A172 (cell line): ENCODE measurements around the gene CDH4. TPM values are rescaled to one million over a fixed set of nuclear protein-coding genes. Genes with fewer than 3 reads are reported as not detected.

ENCODE experiments used
- DNase-seq: peaks from one replicate; pipeline ENCODE4 v3.0.0-alpha.2; 2015; ENCODE audit warnings: low spot score
- total RNA-seq: library from RNA; depleted of rRNA; stranded (reverse); fragments of >200 nt; shearing (Covaris generic); gene quantifications from 2 replicates; pipeline ENCODE4 v1.2.3, GENCODE V29; 2014

The CDH4 gene
- total RNA-seq, 1 experiment from 2014 or later: 5.5 TPM

DNA sequence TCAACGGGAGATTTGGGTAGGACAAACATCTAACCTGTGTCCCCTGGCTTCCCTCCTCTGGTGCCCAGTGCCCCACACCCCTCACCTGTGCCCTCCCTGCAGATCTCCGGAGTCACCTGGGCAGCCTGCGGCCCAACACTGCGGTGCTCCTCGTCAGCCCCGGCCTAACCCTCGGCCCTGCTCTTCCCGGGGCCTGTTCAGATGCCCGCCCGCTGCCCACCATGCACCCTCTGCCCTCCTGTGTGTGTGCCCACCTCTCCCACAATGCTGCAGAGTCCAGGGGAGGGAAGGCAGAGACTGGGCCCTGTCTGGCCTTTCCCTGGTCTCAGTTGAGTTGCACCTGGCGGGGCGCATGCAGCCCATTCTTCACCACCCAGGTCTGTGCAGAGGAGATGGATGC is 349.3 kb downstream of the CDH4 start:
- DNase-seq: no peak

DNA sequence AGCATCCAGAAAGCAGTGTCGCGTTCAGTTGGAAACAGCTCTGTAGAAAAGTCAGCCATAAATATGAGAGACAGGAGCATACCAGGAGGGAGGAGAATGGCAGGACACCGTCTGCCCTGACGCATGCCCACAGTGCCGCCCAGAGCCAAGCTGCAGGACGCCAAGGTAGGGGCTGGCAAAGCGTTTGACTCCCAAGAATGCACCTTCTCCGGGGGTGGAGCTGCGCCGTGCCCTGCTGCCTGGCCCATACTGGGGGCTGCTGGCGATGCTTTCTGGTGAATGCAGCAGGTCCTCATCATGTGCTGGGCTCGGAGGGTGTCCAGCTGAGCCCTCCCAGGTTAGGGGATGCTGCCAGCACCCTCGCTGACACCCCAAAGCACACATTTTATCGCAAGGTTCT is 349.8 kb downstream of the CDH4 start:
- no peak for DNase-seq

DNA sequence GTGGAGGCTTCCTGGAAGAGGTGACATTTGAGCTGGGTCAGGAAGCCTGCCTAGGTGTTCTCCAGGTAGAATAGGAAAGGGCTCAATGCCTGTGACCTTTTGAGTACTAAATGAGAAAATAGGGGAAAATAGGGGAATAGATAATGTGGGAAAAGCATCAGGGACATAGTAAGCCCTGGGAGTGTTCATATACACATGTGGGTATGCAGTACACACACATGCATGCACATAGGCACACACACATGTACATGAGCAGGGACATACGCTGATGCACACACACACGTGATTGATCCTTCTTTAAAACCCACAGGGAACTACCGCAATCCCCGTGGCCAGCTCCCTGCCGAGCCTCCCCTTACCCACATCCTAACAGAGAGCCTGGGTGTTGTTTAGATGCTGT is 351.7 kb downstream of the CDH4 start:
- no peak for DNase-seq

DNA sequence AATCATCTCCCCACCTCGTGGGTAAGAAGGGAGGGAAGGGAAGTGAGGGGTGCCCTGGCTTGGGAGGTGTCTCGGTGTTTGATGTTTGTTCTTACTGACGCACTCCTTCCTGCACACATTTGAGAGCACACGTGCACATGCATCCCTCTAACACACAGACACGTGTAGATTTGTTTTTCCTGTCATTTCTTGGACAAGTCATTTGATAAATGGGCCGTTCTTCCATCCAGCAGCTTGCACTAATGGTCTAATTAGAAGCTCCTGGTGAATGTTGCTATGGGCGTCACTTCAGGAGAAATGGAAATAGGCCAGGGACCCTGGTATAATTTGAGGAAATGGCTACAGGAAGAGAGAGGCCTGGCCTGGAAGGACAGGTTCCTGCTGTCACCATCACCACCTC is 352.5 kb downstream of the CDH4 start:
- DNase-seq: no peak

DNA sequence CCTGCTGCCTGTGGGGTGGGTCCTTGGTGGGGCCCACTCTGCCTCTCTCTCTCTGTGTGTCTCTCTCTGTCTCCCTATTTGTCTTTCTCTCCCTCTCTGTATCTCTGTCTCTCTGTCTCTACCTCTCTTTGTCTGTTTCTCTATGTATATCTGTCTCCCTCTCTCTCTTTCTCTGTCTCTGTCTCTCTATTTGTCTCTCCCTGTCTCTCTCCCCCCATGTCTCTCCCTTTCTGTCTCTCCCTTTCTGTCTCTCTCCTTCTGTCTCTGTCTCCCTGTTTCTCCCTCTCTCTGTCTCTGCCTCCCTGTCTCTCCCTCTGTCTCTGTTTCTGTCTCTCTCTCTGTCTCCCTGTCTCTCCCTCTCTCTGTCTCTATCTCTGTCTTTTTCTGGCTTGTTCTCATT is 353.2 kb downstream of the CDH4 start:
- DNase-seq: no peak

DNA sequence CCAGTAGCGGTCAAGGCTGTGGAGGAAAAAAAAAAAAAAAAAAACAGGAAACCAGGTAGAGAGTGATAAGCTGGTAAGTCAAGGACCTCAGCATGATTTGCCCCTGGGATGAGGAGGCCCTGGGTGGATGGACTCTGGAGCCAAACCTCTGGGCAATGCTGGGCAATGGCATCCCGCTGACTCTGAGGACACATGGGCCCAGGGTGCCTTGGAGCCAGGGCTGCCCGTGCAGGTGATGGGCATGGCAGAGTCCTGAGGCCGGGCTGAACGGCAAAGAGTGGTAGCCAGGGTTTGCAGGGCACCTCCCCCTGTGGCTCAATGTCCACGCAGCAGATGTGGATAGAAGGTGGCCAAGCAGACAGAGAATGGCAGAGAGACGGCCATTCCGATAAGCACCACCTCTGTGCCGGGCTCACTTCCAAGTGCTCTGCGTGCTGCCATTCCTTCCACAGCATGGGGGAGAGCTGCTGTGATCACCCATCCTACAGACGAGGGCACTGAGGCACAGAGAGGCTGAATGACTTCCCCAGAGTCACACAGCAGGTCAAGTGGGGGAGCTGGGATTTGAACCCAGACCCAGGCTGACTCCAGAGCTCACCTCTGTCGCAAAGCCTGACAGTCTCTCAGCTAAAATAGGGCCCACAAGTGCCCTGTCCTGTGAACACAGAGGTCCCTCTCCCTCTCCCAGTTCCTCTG is 353.9 kb downstream of the CDH4 start:
- DNase-seq: no peak

DNA sequence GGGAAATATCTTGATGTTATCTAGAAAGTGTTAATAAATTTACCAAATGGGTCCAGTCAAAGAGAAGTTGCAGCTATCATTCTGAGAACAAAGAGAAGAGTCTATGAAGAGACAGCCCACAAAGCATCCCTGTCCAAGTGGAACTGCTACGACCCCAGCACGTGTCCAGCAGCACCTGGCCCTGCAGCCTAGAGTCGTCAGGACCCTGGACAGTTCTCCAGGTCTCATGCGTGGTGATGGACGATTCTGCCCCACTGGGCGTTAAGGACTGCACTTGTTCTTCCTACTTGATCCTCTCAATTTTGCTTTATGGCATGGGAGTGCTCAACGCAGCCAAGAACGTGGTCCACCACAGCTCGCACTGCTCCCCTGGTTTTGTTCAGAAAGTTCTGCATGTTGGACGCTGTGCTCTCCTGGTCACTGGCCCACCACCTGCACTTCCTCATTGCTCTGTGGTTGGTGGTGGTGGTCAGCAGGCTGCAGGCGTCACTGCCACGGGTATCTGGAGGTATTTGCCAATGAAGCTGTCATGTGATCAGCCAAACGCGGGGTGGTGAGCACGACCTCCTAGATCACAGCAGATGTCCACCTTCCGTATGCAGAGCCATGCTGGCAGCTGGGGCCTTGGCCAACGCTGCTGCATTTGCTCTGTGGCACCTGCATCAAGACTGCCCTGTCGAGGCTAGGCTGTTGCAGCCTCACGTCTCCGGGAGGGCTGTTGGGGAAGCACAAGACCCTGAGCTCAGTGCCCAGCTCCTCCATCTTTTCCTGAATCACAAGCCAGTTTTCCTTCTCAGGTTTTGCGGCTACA is 356.4 kb downstream of the CDH4 start:
- DNase-seq: peak; percentile 21

DNA sequence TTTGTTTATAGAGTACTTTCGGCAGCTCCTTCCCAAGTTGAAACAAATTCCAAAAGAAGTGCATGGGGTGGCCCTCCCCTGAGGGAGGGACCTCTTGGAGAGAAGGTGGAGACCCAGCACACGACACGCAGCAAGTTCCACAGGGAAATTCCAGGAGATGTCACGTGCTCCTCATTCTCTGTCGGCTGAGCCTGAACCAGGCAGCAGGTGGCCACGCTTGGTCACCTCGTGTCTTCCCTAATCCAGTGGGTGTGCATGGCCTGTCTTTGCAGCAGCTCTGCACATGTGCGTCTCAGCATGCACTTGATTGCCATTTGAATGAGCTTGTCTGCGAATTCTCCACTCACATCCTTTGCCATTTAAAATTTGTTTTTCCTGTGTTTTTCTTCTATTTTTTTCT is 357.4 kb downstream of the CDH4 start:
- DNase-seq: no peak

DNA sequence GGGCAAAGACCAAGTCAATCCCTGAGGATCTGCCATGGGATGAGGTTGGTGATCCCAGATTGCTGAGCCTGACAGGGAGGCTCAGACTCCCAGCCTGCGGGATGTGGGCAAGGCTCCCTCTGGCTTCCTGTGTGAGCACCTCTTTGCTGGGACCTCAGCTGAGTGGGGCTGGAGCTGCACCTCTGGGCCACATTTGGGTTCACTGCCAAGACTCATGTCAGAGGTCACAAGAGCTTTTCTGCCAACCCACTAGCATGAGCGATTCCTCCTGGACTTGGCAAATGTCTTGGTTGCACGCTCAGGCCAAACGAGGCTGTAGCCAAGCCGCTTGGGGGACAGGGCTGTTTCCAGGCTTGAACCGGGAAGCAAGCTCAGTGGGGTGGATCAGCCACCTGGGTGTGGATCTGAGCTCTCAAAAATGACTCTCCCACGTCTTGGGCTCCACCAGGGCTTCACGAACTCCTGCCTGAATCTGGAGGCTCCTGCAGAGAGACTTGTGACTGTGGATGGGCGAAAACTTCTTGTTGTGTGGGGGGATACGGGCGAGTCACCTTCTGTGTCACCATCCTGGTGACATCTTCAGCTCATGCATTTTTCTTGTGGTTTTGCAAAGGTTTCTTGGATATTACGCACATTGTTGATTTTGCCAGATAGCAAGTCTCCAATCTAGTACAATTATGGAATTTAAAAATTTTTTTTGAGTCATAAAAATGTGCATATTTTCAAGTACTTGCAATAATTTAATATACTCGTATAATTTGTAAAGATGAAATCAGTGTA is 359.5 kb downstream of the CDH4 start:
- no peak for DNase-seq

DNA sequence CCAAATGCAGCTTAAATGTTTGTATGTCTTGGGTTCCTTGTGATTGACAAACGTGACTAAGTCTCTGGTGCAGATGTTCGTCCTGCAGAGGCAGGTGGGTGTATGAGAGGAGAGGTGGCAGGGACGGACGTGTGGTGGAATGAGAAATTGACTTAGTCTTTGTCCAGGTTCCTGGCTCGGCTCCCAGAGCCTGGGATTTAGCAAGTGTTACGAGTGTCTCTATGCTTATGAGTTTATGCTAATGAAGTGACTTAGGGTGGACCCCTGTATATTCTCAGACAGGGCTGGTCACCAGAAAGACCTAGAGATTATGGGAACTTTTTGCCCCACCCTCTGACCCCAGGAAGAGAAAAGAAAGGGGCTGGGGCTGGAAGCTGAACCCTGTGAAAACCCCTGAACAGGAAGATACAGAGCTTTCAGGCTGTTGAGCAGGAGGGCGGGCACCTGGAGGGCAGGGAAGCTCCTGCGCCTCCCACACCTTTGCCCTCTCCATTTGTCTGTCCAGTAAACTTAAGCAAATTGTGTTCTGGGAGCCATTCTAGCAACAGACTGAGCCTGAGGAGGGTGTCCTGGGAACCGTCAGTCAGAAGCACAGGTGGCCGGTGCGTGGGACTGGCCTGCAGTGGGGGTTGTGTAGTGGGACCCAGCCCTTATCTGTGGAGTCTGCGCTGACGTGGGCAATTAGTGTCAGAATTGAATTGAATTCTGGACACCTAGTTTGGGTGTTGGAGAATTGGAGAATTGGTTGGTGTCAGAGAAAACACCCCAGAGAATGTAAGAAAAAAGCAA is 362.1 kb downstream of the CDH4 start:
- DNase-seq: no peak

DNA sequence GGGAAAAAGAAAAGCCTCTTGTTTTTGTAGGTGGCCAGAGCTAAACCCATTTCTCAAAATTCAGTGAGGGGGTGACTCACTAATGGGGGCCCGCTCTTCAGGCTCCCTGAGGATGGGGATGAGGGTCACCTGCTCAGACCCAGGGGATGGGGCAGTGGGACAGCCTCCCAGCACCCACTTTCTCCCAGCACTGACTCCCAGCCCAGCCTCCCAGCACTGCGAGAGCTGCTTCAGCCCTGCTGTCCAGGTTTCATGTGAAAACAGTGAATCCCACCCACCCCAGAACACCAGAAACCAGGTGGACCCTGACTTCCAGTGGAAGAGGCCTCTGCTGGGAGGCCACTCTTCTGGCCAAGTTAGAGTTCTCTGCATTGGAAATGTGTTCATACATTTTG is 362.6 kb downstream of the CDH4 start:
- DNase-seq: no peak

DNA sequence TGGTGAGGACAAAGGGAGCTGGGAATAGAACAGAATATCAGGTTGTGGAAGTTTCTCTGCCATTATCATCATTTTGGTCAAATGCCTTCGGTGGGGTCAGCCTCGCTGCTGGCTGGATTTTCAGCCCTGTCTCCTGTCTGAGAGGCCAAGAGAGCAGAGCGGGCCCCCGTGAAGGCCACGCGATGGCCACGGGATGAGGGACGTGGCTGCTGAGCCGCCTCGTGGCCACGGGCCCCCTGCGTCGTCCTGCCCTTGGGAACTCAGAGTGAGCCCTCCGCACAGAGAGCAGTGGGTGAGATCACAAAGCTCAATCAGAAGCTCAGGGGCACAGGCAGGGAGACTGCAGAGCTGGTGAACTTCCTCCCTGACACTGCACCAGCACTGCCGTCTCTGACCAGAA is 363.7 kb downstream of the CDH4 start:
- DNase-seq: no peak

DNA sequence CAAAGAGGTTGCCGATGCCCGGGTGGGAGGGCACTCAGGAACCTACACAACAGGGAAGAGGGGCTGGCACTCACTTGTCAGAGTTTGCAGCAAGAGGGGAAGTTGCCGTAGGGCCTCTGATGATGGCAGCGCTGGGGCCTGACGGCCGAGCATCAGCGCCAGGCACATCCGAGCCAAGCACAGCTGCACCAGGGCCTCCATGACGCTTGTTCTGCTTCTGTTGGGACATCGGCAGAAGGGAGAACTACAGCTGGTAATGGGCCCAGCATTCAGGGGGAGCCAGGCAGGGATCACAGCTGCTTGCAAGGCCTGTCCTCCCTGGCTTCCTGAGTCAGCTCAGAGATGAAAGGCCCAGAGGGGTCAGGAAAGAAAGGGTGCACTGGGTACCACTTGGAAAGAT is 367.7 kb downstream of the CDH4 start:
- no peak for DNase-seq

DNA sequence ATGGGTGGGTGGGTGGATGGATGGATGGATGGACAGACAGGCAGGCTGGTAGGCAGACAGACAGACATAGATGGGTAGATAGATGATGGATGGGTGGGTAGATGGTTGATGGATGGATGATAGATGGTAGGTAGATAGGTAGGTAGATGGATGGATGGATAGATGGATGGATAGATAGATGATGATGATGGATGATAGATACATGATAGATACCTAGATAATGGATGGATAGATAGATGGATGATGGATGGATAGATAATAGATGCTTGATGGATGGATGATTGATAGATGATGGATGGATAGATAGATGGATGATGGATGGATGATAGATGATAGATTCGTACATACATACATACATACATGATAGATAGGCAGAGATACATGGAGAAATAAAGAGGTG is 368.1 kb downstream of the CDH4 start:
- no peak for DNase-seq

DNA sequence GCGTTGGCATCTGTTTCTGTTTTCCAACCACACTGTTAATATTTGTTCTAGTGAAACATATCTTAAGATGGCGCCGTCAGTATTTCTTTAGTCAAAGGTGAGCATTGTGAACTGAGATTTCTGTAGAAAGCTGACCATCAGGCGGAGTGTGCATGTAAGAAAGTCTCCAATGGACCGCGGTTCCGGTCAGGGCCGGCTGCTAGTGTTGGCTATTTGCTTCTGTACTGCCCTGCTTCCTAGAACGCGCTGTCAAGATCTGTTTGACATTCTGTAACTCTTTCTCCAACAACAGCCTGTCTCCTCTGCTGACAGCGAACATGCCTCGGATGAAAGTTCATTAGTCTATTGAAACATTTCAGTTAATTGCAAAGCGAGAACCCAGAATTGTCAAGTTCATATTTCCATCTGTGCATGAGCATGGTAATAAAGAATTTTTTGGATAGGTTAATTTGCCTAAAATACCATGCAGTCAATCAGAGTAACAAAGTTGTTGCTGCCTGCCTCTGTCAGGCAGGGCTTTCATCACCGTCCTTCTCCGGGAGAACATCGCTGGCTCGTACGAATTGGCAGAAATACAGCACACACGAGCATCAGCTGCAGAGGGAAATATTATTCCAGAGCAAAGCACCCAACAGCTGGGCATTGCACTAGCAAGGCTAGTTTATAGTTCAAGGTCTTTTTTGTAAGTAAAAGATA is 369.1 kb downstream of the CDH4 start:
- no peak for DNase-seq

DNA sequence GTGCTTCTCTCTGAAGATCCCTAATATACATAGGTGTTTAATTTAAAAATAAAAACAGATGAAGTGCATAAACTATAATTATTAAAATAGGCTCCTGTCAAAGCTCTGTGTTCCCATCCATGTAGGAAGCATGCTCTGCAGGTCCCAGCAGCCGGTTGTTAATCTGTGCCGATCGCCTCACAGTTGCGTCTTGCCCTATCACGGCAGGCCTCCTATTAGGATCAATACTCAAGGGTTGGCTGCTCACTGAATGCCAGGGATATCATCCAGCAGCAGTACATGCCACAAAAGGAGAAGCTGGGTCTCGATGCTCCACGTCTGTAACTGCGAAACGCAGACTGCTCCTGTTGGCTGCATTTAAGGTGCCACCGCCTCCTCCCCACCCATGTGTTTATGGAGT is 369.8 kb downstream of the CDH4 start:
- no peak for DNase-seq

DNA sequence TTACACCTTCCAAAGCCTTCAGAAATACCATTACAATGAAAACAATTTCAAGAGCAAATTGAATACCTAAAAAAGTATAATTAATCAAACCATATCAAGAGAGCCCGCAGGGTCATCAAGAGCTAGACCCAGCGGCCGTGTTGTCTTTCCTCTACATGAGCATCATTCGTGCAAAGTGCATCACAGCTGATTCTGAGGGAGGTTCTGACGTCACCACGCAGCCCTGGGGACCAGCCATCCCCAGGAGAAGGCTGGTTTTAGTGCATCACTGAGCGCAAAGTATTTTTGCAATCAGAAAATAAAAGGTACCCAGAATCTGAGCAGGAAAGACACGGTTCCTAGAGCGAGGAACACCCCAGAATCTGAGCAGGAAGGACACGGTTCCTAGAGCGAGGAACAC is 371.4 kb downstream of the CDH4 start:
- no peak for DNase-seq

DNA sequence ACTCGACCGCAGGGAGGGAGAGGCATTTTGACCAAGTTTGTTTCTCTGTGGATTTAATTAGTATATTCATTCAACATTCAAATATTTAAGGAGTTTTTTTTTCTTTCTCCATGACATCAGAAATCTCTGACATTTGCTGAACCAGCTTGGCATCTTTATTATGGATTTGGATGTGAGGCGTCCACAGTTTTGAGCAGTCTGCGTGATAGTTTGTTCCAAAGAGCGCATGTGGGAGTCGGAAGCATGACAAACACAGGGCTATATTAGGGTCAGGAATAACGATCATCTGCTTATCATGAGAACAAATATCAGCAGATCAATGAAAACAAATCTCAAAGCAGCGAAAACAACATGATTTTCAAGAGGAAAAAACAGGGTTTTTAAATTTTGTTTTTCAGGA is 373.2 kb downstream of the CDH4 start:
- no peak for DNase-seq

DNA sequence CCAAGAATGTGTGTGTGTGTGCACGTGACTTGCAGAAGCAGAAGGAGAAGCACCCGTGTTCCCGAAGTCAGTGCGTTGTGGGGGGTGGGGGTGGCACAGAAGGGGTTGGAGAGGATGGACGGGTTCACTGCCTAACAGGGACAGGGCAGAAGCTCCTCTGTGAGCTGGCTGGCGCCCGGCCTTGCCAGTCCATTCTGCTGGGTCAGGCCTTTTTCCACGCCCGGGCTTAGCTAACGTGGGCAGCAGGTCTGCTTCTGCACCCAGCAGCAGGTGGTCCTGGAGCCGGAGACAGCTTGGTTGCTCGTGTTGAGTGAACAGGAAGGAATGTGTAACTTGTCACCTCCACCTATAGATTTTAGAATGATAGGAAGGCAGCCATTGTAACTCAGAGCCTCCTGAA is 374.4 kb downstream of the CDH4 start:
- no peak for DNase-seq

DNA sequence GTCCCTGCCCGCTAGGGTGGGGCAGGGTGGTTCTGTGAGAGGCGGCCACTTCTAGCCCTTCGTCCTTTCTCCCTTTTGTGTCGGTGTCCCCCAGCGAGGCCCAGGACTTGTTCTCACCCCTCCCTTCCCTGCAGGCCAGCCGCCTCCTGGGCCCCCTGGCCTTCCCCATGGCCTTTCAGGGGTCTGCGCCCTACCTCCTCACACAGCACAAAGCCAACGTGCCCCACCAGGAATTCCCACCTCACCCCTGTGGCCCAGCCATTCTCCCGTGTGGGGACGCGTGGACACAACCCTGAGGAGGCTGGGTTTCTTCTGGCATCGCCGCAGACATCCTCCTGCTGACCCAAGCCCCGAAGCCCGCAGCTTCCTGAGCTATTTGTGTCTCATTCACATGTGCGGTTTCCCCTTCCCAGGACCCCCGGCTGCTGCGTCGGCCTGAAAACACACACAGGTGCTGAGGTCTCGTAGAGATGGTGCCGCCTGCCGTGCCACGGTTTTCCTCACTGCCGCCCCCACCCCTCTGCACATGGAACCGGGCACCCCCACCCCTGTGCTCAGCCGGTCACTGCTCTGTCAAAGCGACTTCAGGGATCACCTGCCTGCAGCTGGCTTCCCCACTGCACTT is 375.8 kb downstream of the CDH4 start:
- DNase-seq: no peak

DNA sequence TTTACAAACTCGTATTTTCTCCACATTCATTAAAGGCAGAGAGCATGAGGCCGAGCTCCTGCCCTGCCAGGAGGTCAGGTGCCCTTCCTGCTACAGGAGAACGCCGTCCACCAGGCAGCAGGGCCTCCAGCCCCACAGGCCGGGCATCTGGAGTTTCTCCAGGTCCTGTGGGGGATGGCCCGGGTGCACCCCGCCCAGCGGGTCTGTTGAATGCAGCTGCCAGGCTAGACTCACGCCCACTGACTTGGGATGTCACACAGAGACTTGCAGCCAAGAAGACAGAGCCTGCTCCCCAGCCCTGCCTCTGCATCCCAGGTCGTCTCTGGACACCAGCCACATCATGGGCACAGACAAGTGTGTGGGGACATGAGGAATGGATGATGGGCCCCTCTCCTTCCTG is 376.4 kb downstream of the CDH4 start:
- no peak for DNase-seq
